Esophagus muscularis mucosa (tissue), 2 donors: ENCODE data around the gene MATN1.

Experiments used
- EP300 ChIP-seq: sonication (generic); formaldehyde crosslinking; IDR thresholded peaks from one replicate; pipeline ENCODE4 v1.6.1; 2017; ENCODE audit warnings: antibody characterized with exemption
- POLR2A ChIP-seq: fragments of 450-650 bp; IDR thresholded peaks from one replicate; pipeline ENCODE4 v1.6.1; 2017; ENCODE audit warnings: antibody characterized with exemption, moderate library complexity, mild to moderate bottlenecking, low read depth

- TF ChIP-seq POLR2A (no peak), EP300 (no peak)
These were observed 3.7 kb downstream of the MATN1 start for GRCh38 chr1:30719406-30720270.
